H1 (cell line): ENCODE results near the gene DGKA. TPM values are rescaled to one million over a fixed set of nuclear protein-coding genes. Genes with fewer than 3 reads are reported as not detected.

Experiments used
- BCL11A ChIP-seq, 2 experiments: IDR thresholded peaks; one replicate each; pipeline ENCODE4 v1.6.1; 2011; ENCODE audit warnings: low read depth in 2 of 2, low read length in 2 of 2, mild to moderate bottlenecking in 2 of 2
- CREB1 ChIP-seq: IDR thresholded peaks from 2 replicates; pipeline ENCODE4 v1.6.1; 2012; ENCODE audit warnings: inconsistent platforms
- HDAC2 ChIP-seq, 2 experiments: fragments of 300-600 bp in 1 of 2; sonication (generic) in 1 of 2; IDR thresholded peaks; 2 replicates each; pipeline ENCODE4 v1.6.1; 2011 to 2012; ENCODE audit warnings: low read depth in 2 of 2, low read length in 2 of 2, mild to moderate bottlenecking in 2 of 2, moderate library complexity in 2 of 2, borderline replicate concordance in 1 of 2, inconsistent platforms in 1 of 2
- YY1 ChIP-seq: IDR thresholded peaks from 2 replicates; pipeline ENCODE4 v1.6.1; 2011; ENCODE audit warnings: low read depth, mild to moderate bottlenecking, low read length
- polyA plus RNA-seq, 7 experiments: library from polyadenylated mRNA; depleted of rRNA in 3 of 7; stranded (reverse) in 5 of 7; unstranded in 2 of 7; fragments of >200 nt in 5 of 7; fragments of 200-250 nt in 2 of 7; gene quantifications; 1 replicate in 5 of 7; 2 replicates in 1 of 7; 4 replicates in 1 of 7; pipeline versions ENCODE4 v1.2.1 to v1.2.3, GENCODE V29; 2011 to 2013; ENCODE audit warnings: missing spikeins in 2 of 7, mixed read lengths in 2 of 7
- total RNA-seq: library from RNA; stranded (reverse); fragmentation: NEBNext Ultra II Directional; extraction: Animal tissue kit (Norgen Biotek cat#: 25700); gene quantifications from 2 replicates; pipeline ENCODE4 v1.2.1, GENCODE V29; 2021
- TF ChIP-seq, protein P1 (sequence below): IDR thresholded peaks from 2 replicates; pipeline ENCODE4 v1.6.1; 2012; ENCODE audit warnings: inconsistent platforms

DGKA gene
- total and polyA plus RNA-seq, 2 of the 8 experiments (the other 6 are each of a cell fraction or from before 2014, with no cell fraction given), result 15.9 to 18.0 TPM

DNA sequence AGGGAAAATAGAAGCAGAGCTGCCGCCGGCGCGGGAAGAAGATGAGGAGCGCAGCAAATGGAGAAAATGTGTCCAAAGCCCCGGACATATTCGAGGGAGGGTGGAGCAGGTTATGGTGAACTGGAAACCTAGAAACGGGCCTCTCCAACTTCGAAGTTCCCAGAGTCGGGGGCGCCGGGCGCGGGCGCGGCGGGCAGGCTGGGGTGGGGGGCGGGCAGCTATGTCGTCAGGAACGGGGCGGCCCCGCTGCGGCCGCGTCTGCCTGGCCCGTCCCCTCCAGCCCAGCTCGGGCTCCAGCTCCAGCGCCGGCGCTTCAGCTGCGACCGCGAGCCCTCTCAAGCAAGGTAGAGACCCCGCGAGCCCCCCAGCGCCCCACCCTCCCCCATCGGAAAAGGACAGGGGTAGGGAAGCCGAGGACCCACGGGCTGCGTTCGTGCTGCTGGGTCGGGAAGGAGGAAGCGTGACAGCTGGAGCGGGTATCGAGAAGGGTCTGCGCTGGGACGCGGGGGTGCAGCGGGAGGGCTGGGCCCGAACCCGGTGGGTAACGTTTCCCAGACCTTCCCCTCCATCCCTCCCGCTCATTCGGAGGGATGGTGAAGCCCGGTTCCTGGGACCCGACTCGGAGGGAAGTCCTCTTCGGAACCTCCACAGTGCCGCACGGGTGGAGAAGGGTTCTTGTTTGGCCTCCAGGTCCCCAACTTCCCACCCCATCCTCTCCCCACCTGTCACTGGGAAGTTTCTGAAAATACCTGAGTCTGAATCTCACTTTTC, 1.0 kb downstream of the DGKA start (continued):
- TF ChIP-seq BCL11A (IDR thresholded peaks at IDR 0.05; ENCODE audit: low read depth in 2 of 2, low read length in 2 of 2) (no peak), CREB1 (peak; percentile 60; the same call in 1 of the 2 replicates), YY1 (no peak), HDAC2 (IDR thresholded peaks at IDR 0.05; ENCODE audit: borderline replicate concordance in 1 of 2, low read depth in 2 of 2, low read length in 2 of 2) (peak in 1 of 2 experiments; percentile 32; a peak in 1 of 4 replicates)
- TF ChIP-seq, protein P1, sequence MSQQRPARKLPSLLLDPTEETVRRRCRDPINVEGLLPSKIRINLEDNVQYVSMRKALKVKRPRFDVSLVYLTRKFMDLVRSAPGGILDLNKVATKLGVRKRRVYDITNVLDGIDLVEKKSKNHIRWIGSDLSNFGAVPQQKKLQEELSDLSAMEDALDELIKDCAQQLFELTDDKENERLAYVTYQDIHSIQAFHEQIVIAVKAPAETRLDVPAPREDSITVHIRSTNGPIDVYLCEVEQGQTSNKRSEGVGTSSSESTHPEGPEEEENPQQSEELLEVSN, result peak; percentile 42; the same call in 1 of the 2 replicates
